K562 (cell line): ENCODE results near the gene SNX27. TPM values are rescaled to one million over a fixed set of nuclear protein-coding genes. Genes with fewer than 3 reads are reported as not detected.
A peak's percentile ranks its signal among the peaks of the same experiment; 100 is the strongest.

ENCODE experiments used
- ATAC-seq: fragments of 200-7000 bp; cut with Tn5 transposase; 3 replicates; pipeline ENCODE4 v1.9.1; 2020; ENCODE audit warnings: moderate library complexity
- BruUV-seq: library from RNA; stranded (reverse); fragments of 400-500 nt; replicated peaks from 2 replicates; lab custom pipeline; 2021; lab: Mats Ljungman, UMichigan
- CTCF ChIA-PET: fragments of 300-600 bp; formaldehyde crosslinking; extraction: SDS; loops from one replicate; lab custom pipeline; 2021; ENCODE audit warnings: low intra/inter-chr PET ratio; lab: Yijun Ruan, JAX
- POLR2A ChIA-PET: fragments of 300-600, 350-650 bp; sonication (Branson Sonifier 250); formaldehyde crosslinking; extraction: SDS; loops from one replicate; lab custom pipeline; 2021; ENCODE audit warnings: antibody characterized with exemption, inconsistent platforms; lab: Yijun Ruan, JAX
- DNase-seq, 4 experiments: peaks; one replicate each; pipeline versions ENCODE4 v3.0.0 to v3.0.0-alpha.2; 2011 to 2018; ENCODE audit warnings: low spot score in 3 of 4, mixed read lengths in 3 of 4; ENCODE audit errors: extremely low read depth in 1 of 4
- FAIRE-seq: peaks from 2 replicates; lab custom pipeline; 2011; peaks lifted over from hg19 to GRCh38; lab: Jason Lieb, UNC
- H2AFZ ChIP-seq: 2 replicates; pipeline ENCODE4 v1.6.0; 2011; ENCODE audit warnings: low read depth, low read length, control low read depth, inconsistent platforms
- H3K27ac ChIP-seq: fragments of 200-600 bp; 3 replicates; pipeline ENCODE4 v1.8.0; 2011; ENCODE audit warnings: low read depth, mild to moderate bottlenecking, control low read depth, inconsistent platforms, low read length, moderate library complexity, mixed read lengths; ENCODE audit errors: extremely low read depth
- H3K27me3 ChIP-seq, 2 experiments: fragments of 300-600 bp in 1 of 2; 2 replicates in 1 of 2; 3 replicates in 1 of 2; pipeline versions ENCODE4 v1.6.0 to v1.8.0; 2011; ENCODE audit warnings: inconsistent platforms in 2 of 2, low read length in 2 of 2, mild to moderate bottlenecking in 1 of 2, mixed read lengths in 1 of 2, moderate library complexity in 1 of 2; ENCODE audit not compliant: control insufficient read depth in 2 of 2, insufficient read depth in 2 of 2
- H3K36me3 ChIP-seq: fragments of 300-600 bp; 3 replicates; pipeline ENCODE4 v1.8.0; 2011; ENCODE audit warnings: mild to moderate bottlenecking, low read length, inconsistent platforms; ENCODE audit not compliant: control insufficient read depth, insufficient read depth
- H3K4me1 ChIP-seq, 2 experiments: fragments of 200-600 bp in 1 of 2; replicated peaks in 1 of 2; 2 replicates in 1 of 2; 3 replicates in 1 of 2; pipeline versions ENCODE4 v1.5.1 to v1.8.0; 2011; ENCODE audit warnings: inconsistent platforms in 2 of 2, low read length in 2 of 2, mild to moderate bottlenecking in 1 of 2, mixed read lengths in 1 of 2, moderate library complexity in 1 of 2; ENCODE audit not compliant: control insufficient read depth in 2 of 2, insufficient read depth in 2 of 2
- H3K4me2 ChIP-seq: 2 replicates; pipeline ENCODE4 v1.6.1; 2011; ENCODE audit warnings: low read length, control low read depth, inconsistent platforms, mixed read lengths; ENCODE audit not compliant: insufficient read depth
- H3K4me3 ChIP-seq: fragments of 200-600 bp; sonication (generic), shearing (Covaris generic); 2 replicates; pipeline ENCODE4 v1.5.1; 2016; ENCODE audit warnings: control low read depth, inconsistent platforms
- H3K79me2 ChIP-seq: fragments of 200-600 bp; 3 replicates; pipeline ENCODE4 v1.8.0; 2011; ENCODE audit warnings: low read length, inconsistent platforms; ENCODE audit not compliant: control insufficient read depth, insufficient read depth
- H3K9ac ChIP-seq, 2 experiments: 2 replicates each; pipeline versions ENCODE4 v1.6.0 to v1.6.1; 2011; ENCODE audit warnings: low read depth in 2 of 2, low read length in 2 of 2, control low read depth in 1 of 2, inconsistent platforms in 1 of 2, mild to moderate bottlenecking in 1 of 2, mixed read lengths in 1 of 2; ENCODE audit not compliant: insufficient read depth in 1 of 2
- H3K9me1 ChIP-seq: one replicate; pipeline ENCODE4 v1.6.0; 2011; ENCODE audit warnings: inconsistent platforms, mild to moderate bottlenecking, low read length, moderate library complexity; ENCODE audit not compliant: control insufficient read depth, insufficient read depth
- H3K9me3 ChIP-seq: replicated peaks from 2 replicates; pipeline ENCODE4 v1.5.1; 2011; ENCODE audit warnings: low read depth, low read length, inconsistent platforms; ENCODE audit not compliant: control insufficient read depth, insufficient read depth
- H4K20me1 ChIP-seq: replicated peaks from 2 replicates; pipeline ENCODE4 v1.6.1; 2011; ENCODE audit warnings: low read length, inconsistent platforms, mixed read lengths; ENCODE audit not compliant: control insufficient read depth, insufficient read depth
- ARNT ChIP-seq, 2 experiments: fragments of 450-650 bp; IDR thresholded peaks; 2 replicates each; pipeline ENCODE4 v1.6.1; 2016; ENCODE audit warnings: mild to moderate bottlenecking in 1 of 2
- CEBPG ChIP-seq, 3 experiments: fragments of 200-800 bp in 1 of 3; sonication (Bioruptor generic) in 1 of 3; sonication (generic) in 1 of 3; formaldehyde crosslinking in 1 of 3; IDR thresholded peaks in 2 of 3; conservative IDR thresholded peaks in 1 of 3; 2 replicates each; pipeline versions ENCODE4 v1.6.1 to v1.8.0; 2016 to 2022; ENCODE audit warnings: missing compliant biosample characterization in 2 of 3, missing genetic modification characterization in 2 of 3, mild to moderate bottlenecking in 1 of 3, missing genetic modification reagents in 1 of 3
- ELF1 ChIP-seq: fragments of 200-800 bp; sonication (Bioruptor generic); IDR thresholded peaks from 2 replicates; pipeline ENCODE4 v1.6.1; 2016; ENCODE audit warnings: missing genetic modification characterization, missing compliant biosample characterization
- NFIX ChIP-seq: fragments of 250-450 bp; sonication (Bioruptor Pico); IDR thresholded peaks from 2 replicates; pipeline ENCODE4 v1.4.0; 2020; ENCODE audit warnings: low read depth, mild to moderate bottlenecking, moderate library complexity
- PBX2 ChIP-seq, 2 experiments: IDR thresholded peaks in 1 of 2; conservative IDR thresholded peaks in 1 of 2; 2 replicates each; pipeline ENCODE4 v1.6.1; 2016; ENCODE audit warnings: low read depth in 2 of 2, mild to moderate bottlenecking in 1 of 2, missing compliant biosample characterization in 1 of 2, missing genetic modification characterization in 1 of 2, moderate library complexity in 1 of 2
- PPARD ChIP-seq: fragments of 250-450 bp; sonication (Bioruptor Pico); IDR thresholded peaks from 2 replicates; pipeline ENCODE4 v1.8.0; 2022; ENCODE audit warnings: inconsistent platforms, mild to moderate bottlenecking, moderate library complexity
- TCF15 ChIP-seq: fragments of 250-450 bp; sonication (Bioruptor Pico); IDR thresholded peaks from 2 replicates; pipeline ENCODE4 v1.8.0; 2022; ENCODE audit warnings: moderate library complexity, mild to moderate bottlenecking, inconsistent platforms
- ZNF140 ChIP-seq: fragments of 250-450 bp; sonication (Bioruptor Pico); IDR thresholded peaks from 2 replicates; pipeline ENCODE4 v1.8.0; 2021; ENCODE audit warnings: moderate library complexity, mild to moderate bottlenecking, inconsistent platforms
- ZNF277 ChIP-seq: fragments of 250-450 bp; sonication (Bioruptor Pico); IDR thresholded peaks from 2 replicates; pipeline ENCODE4 v1.8.0; 2022; ENCODE audit warnings: inconsistent platforms, mild to moderate bottlenecking, moderate library complexity, borderline replicate concordance
- ZNF668 ChIP-seq: fragments of 250-450 bp; sonication (Bioruptor Pico); IDR thresholded peaks from 2 replicates; pipeline ENCODE4 v1.8.0; 2022; ENCODE audit warnings: mild to moderate bottlenecking, inconsistent platforms
- ZNF707 ChIP-seq: fragments of 250-450 bp; sonication (Bioruptor Pico); conservative IDR thresholded peaks from 2 replicates; pipeline ENCODE4 v1.8.0; 2022; ENCODE audit warnings: inconsistent platforms, mild to moderate bottlenecking, moderate library complexity
- ZNF79 ChIP-seq: fragments of 250-450 bp; sonication (Bioruptor Pico); IDR thresholded peaks from 2 replicates; pipeline ENCODE4 v1.4.0; 2020; ENCODE audit warnings: low read depth, mild to moderate bottlenecking, moderate library complexity
- WGBS: fragments of 100-300 bp; shearing (Covaris generic); methylation state at CpG from one replicate; pipeline ENCODE4 v1.1.6; 2016; ENCODE audit warnings: low coverage, mixed read lengths; ENCODE audit not compliant: insufficient coverage; ENCODE audit errors: missing lambda C conversion rate; 5-methylcytosine and 5-hydroxymethylcytosine counted together
- in situ Hi-C: fragments of 300-500 bp; cut with MboI; formaldehyde crosslinking; loops from 4 replicates; pipeline ENCODE4 v1.15.0; 2018; ENCODE audit warnings: inconsistent platforms, mixed read lengths
- intact Hi-C: fragments of 100-400 bp; cut with micrococcal nuclease; formaldehyde crosslinking; loops from 2 replicates; pipeline ENCODE4 v1.14.2; 2022
- polyA plus RNA-seq, 8 experiments: library from polyadenylated mRNA; depleted of rRNA in 4 of 8; stranded (reverse) in 5 of 8; unstranded in 3 of 8; fragments of >200 nt; fragmentation: Nextera tagmentation in 2 of 8; fragmentation: Illumina TruSeq in 1 of 8; extraction: Ambion mirVana in 2 of 8; extraction: Trizol in 1 of 8; gene quantifications; 2 replicates each; pipeline versions ENCODE4 v1.2.1 to v1.2.3, GENCODE V29; 2011 to 2014; ENCODE audit warnings: inconsistent platforms in 1 of 8, missing spikeins in 1 of 8
- total RNA-seq, 7 experiments: library from RNA; depleted of rRNA in 6 of 7; stranded (reverse); fragments of >200 nt in 6 of 7; fragmentation: Illumina TruSeq in 2 of 7; extraction: Trizol in 2 of 7; gene quantifications; 2 replicates each; pipeline versions ENCODE4 v1.2.1 to v1.2.3, GENCODE V29; 2011 to 2021; ENCODE audit warnings: low replicate concordance in 1 of 7
- TF ChIP-seq, protein P1 (sequence below): fragments of 250-450 bp; sonication (Bioruptor Pico); IDR thresholded peaks from 2 replicates; pipeline ENCODE4 v1.8.0; 2022; ENCODE audit warnings: moderate library complexity, mild to moderate bottlenecking, inconsistent platforms

The SNX27 gene
- total and polyA plus RNA-seq, 9 of the 15 experiments (the other 6 are each of a cell fraction or from before 2014, with no cell fraction given): 4.5 to 18.7 (median 10.1) TPM

DNA sequence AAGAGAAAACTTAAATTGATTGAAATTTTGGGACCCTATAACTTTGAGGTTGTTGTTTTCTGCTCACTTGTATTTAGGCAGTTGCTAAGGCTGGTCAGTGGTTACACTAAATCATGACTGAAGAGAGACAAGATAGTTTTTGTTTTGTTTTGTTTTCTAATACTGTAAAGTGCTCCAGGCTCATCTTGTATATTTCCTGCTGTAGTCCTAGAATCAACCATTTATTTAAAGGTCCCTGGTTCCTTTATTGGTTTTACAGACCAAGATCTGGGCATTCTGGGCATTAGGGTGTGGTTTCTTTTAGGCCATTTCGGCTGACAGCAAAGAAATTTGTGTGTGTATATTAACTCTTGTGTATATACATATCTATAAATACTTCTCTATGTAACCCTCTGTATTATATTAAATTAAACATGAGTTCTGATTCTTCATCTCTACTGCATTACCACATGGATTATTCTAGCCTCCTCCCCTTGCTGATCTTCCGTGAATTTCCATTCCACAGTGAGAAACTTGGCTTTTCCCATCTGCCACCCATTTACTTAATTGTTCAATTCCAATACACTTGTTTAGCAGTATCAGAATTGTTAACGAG is 15.0 kb downstream of the SNX27 start (continued):
- no peak for TF ChIP-seq PBX2 (CRISPR knock-in tag; IDR thresholded peaks at IDR 0.05; ENCODE audit: low read depth)
- TF ChIP-seq PBX2 (tag; conservative IDR thresholded peaks at IDR 0.05; ENCODE audit: low read depth): no peak

- Histone ChIP-seq H3K4me1 (no peaks in the 10 kb centered on the region; a peak in 1 of 5 replicates), H4K20me1 (no peaks in the 10 kb centered on the region), H3K79me2 (0 out of 3 replicates have a peak, but pooled peaks cover 2% of the 10 kb centered on the region), H3K9me3 (no peaks in the 10 kb centered on the region), H3K4me2 (no peak overlapping the region), H3K9me1 (no peaks in the 10 kb centered on the region), H2AFZ (no peak overlapping the region), H3K4me3 (no peak overlapping the region), H3K27me3 (no peaks in the 10 kb centered on the region), H3K36me3 (no peaks in the 10 kb centered on the region), H3K27ac (no peak overlapping the region), H3K9ac (no peak overlapping the region)
- POLR2A ChIA-PET: interaction anchor here (1.4 kb wide), 1 partner anchor 10 kb away, joined by 6 read pairs; no protein-coding TSS in a partner anchor
- DNase-seq: no peak
- no TSS peak for BruUV-seq
- WGBS: 81% methylated on average over 9 of the region's 9 CpGs
- intact Hi-C loops: no loop called here
- CTCF ChIA-PET: no interaction called here
- no peak for FAIRE-seq
- in situ Hi-C loops: no loop called here
- no peak for ATAC-seq
- TF ChIP-seq CEBPG (CRISPR knock-in tag; IDR thresholded peaks at IDR 0.05) (no peak), CEBPG (tag; conservative IDR thresholded peaks at IDR 0.05 in 1 of 2, IDR thresholded peaks at IDR 0.05 in 1 of 2) (0 out of 4 replicates have a peak, but pooled peaks of 1 of the 2 experiments have one; percentile 13), ZNF140 (CRISPR knock-in tag) (peak; percentile 93), ZNF79 (CRISPR knock-in tag) (peak; percentile 31; the same call in 1 of the 2 replicates), ARNT (IDR thresholded peaks at IDR 0.05) (no peak), PPARD (peak; percentile 67; the same call in 1 of the 2 replicates), ZNF277 (CRISPR knock-in tag) (peak; percentile 98), ZNF707 (CRISPR knock-in tag) (peak; percentile 78), TCF15 (CRISPR knock-in tag) (peak; percentile 46; the same call in 1 of the 2 replicates), ZNF668 (CRISPR knock-in tag) (no peak), NFIX (CRISPR knock-in tag) (peak; percentile 72), ELF1 (tag) (no peak)
- TF ChIP-seq, protein P1, sequence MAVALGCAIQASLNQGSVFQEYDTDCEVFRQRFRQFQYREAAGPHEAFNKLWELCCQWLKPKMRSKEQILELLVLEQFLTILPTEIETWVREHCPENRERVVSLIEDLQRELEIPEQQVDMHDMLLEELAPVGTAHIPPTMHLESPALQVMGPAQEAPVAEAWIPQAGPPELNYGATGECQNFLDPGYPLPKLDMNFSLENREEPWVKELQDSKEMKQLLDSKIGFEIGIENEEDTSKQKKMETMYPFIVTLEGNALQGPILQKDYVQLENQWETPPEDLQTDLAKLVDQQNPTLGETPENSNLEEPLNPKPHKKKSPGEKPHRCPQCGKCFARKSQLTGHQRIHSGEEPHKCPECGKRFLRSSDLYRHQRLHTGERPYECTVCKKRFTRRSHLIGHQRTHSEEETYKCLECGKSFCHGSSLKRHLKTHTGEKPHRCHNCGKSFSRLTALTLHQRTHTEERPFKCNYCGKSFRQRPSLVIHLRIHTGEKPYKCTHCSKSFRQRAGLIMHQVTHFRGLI (CRISPR knock-in tag): peak; percentile 88
These were observed 17.4 kb downstream of the SNX27 start for GRCh38 chr1:151629278-151629677.
